Bone marrow (tissue), 2 donors: Measurements from ENCODE around the gene CHN1.

Experiments used
- DNase-seq, 2 donors: peaks; one replicate each; lab custom pipeline; 2025; lab: John Stamatoyannopoulos, UW

CHN1 gene

DNA sequence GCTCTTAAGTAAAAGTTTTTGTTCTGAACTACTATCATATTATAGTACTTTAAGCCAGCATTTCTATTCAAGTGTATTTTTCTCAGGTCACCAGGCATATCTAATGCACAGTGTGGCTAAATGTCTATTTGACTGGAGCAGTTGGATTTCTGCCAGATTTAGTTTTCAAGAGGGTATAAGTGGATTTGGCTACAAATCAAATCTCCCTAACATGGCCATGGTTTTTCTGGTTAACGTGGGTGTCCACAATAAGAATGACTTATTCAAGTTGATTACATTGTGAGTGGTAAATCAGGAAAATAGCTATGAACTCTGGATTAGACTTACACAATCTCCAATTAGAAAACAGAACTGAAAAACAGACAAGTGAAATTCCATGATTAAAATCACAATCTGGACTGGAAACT is 5.7 kb upstream of the CHN1 start:
- no peak for DNase-seq

DNA sequence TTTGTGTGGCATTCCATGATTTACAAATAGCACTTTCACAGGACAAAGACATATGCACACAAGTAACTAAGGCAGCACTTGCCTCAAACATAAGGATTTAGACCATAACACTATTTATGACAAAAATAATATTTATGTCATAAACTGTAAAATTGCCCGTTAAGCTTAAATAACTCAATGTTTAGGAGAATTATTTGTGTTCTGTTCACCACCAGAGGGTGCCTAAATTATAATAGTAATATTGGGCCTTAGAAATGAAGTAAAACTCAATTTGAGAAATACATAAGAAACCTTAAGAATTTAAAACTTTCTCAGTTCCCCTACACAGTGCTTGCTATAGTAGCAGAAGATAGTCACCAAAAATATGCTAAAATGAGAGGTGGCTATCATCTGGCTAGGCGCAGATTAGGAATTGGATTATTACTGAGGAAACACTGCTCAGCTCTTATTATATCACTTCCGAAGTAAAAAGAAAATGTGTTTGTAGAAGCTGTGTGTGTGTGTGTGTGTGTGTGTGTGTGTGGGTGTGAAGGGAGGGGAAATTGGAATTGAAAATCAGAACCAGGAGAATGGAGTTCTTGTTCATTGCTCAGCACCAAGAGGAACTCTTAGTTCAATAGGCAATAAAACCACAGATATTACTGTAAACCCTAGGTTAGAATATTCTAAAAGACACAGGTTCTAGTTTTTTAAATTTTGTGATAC is 4.9 kb upstream of the CHN1 start:
- DNase-seq = no peak

DNA sequence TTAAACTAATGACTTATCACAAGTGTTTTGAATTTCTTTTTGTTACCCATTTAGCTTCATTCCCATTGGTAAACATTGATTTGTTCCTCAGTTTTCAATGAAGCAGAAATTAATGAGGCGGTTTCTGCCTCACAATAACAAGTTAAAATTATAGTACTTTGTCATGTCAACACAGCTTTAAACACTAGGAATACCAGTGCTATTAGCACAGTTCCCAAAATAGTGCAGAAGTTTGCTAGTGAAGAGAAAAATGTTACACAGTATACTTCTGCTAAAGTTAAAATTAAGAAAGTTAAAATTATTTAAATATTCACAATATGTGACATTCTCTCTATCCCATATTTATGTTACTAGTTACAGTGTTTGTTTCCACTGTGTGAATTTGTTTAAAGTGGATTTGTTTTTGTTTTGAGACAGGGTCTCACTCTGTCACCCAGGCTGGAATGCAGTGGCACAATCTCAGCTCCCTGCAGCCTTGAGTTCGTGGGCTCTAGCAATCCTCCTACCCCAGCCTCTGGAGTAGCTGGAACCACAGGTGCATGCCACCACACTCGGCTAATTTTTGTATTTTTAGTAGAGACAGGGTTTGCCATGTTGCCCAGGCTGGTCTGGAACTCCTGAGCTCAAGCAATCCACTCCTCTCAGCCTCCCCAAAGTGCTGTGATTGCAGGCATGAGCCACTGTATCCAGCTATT is 3.8 kb upstream of the CHN1 start:
- no peak for DNase-seq

DNA sequence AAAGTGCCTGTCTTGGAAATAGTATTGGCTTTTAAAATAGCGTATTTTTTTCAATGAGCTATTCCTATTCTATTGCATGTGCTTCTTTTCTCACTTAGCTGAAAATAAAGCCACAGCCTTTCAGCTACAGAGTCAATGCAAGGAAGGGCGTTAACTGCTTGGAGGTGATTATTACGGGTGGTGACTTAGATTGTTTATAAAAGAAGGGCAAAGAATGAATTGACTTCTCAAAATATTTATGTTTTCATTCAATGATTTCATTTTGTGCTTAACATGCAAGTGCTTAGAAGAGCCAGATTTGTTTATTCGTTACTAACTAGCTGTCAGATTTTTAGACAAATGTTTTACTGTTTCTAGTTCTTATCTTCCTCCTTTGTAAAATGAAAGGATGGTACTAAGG is 2.8 kb upstream of the CHN1 start:
- no peak for DNase-seq

DNA sequence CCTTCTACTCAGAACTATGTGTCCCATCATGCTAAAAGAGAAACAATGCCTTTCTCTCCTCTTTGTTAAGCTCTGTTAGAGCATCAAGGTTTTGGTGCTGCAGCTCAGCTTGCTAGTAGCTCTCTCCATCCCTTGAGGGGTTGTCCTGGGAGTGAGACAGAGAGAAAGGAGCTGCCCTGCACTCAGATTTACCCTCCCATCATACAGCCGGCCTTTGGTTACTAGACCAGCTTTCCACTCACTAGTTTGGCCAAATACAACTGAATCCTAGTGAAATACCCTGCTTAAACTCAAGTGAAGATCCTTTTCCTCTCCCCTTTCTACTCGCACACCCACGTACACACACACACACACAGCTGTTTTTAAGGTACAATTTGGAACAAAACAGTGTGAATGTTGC is 2.3 kb upstream of the CHN1 start:
- DNase-seq = no peak

DNA sequence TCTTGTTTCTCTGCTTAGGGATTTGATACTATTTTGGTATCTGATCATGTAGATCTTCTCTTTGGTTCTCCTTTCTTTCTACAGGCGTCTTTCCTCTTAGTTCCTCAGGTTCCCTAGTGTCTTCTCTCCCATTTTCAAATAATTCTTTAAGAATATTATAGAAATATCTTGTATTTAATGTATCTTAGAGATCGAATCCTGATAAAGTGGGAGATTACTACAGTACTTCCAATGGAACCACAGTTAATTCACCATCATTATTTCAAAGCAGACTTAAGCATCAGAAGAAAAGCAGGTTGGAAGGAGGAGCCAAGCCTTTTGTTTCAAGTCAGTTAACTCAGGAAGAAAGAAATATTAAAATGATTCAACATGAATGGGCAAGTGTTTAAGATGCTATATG is 1.1 kb upstream of the CHN1 start:
- DNase-seq = no peak

DNA sequence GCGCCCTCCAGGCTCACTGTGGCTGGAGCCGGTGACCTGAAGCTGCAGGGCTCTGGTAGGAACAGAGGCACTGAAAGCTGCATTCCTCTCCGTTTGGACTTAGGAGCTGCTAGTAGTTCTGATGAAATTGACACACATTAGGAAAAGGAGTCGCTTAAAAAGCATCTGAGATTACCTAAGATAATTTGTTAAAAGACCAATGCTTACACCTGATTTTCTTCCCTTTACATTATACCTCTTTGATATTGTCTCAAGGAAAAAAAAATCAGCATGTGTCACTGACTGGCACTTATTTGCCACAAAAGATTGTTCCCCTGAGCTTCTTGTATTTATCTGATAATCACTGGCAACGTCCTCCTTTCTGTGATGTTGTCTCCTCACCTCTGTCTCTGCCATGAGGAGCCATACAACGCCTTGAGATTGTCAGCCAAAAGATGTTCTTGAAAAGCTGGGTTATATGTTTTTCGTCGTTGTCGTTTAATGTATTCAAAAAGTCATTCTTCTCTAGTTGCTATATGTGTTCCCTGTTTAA is 618 bp upstream of the CHN1 start:
- no peak for DNase-seq

DNA sequence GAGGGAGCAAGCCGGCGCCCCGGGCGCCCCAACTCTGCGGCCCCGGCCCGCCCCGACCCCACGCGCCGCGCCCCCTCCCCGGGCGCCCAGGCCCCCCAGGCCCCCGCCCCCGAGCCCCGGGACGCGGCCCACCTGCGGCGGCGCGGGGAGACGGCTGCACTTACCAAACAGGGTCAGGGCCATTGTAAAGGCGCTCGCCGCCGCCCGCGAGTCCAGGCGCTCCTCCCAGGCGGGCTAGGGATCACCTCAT is 526 bp downstream of the CHN1 start:
- no peak for DNase-seq

DNA sequence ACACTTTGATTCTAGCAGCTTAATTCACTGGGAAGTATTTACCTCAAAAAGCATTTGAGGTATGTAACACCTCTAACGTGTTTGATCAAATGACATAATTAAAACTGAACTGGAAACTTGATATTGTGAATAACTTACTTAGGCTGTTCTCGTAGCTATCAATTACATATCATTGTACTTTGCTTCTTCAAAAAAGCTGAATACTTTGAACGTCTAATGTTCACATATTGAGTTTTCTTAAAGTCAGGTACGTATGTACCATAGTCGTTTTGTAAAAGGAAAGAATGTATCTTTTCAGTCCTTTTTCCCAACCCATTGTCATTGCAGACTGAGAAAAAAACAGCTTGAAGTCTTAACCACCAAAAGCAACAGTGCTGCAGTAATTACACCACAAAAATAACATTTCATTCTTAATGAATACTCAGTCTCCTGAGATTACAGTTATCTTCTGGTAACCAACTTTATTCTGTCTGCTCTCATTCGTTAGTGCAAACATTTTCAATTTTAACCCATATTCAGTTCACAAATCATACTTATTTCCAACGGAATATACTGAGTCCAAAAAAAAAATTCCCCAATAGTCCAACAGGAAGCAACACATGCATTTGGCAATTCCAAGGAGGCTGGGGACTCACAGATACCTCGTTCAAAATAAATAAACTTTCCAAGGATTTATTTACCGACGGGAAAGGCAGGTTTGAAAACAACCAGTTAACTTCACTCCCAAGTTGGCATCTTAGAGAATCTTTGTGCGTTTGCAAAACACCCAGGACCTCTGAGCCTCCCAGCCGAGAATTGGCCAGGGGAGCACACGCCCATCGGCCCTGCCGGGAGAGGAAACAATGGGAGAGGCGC is 1.1 kb downstream of the CHN1 start:
- DNase-seq = no peak

DNA sequence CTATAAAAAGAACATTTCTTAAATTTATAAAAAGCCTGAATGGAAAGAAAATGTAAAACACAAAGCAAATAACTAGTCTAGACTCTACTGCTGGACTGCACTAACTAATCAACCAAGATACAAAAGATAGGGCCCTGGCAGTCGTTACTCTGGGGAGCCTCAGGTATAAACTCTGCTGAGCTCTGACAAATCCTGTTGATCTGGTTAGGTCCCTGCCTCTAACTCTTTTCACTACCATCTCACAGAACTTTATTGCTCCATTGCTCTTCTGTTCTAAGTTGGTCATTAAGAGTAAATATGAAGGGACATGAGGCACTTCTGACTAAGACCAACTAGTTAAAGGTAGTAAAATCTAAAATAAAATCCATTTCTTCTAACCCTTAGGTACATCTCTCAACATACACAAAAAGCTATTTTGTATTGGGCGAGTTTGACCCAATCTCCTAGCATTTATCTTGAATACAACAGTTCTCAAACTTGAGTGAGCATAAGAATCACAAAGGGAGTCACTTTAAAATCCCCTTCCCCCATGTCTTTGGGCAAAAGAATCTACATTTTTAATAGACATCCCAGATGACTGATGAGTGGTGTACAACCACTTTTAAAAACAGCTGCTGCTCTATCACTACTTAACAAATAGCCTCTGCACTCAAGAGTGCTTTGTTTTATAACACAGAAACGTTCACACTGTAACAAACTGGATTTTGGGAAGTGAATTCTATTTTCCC is 2.5 kb downstream of the CHN1 start:
- no peak for DNase-seq

DNA sequence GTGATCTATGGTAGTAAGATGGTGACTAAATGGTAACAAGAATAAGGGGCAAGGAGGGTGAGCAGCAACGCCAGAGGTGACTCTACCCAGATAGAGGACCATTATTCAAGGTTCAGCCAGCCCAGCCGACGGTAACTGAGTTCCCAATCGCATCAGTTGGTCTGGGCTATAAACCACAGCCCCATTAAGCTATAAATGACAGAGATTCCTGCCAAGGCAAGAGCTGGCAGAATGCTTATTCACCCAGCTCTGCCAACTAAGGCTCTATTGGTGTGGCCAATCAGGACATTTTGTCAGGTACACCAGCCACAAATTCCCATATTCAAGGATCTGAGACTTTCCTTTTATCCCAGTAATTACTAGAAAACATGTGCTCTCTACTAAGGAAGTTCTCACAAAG is 3.6 kb downstream of the CHN1 start:
- DNase-seq = no peak

DNA sequence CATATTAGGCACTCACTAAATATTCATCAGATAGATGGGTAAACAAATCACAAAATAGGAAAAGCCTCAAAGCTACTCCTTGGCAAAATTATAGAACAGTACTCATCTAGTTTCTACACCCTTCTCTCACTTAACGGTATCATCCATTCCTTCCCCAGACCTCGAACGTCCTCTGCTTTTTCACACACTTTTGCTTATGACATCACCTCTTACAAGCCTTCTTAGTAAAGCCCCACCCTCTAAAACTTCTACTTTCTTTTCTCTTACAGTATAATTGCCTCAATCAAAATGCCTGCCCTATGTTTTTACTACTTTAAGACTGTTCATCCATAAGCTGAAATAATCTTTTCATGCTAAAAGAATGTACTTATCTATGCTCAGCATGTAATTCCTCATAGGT is 8.1 kb downstream of the CHN1 start:
- DNase-seq = no peak

DNA sequence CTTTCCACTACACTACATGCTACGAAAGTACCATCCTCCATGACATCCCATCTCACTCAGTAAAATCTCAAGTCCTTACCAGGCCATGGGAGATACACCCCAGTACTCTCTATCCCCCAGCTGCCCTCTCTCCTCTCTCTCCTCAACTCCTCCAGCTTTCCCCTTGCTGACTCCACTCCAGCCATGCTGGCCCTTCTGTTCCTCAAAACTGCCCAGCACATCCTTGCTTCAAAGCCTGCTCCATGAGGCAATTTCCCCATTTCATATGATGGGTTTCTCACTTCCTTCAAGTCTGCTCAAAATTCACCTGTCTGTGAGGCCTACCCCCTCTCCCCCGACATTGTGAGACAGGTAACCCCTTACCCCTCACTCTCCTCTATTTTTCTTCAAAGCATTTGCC is 8.6 kb downstream of the CHN1 start:
- no peak for DNase-seq

DNA sequence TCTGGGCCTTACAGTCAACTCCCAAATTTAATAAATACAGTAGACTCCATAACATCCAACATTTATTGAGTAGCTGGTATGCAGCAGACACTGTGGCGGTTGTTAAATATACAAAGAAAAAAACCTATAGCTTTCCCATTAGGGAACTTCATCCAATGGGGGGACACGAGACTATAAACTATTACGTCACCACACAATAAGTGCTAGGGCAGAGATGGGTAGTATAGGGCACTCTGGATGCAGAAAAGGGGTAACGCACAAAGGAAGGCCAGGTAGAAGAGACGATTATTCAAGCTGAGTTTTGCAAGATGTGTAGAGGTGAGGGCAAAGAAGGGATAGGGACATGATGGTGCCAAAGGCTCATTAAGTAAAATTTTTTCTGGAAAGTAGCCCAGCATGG is 10.8 kb downstream of the CHN1 start:
- no peak for DNase-seq

DNA sequence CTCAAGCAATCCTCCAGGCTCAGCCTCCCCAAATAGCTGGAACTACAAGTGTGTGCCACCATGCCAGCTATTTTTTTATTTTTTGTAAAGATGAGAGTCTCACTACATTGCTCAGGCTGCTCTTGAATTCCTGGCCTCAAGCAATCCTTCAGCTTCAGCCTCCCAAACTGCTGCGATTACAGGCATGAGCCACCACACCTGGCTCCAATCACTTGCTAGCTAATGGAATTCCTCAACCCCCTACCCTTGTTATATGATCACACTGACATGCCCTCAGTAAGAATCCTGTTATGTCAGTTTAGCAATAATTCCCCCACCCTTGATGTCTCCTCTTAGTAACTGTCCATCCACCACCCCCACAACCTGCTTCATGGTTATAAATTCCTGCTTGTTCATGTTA is 12.3 kb downstream of the CHN1 start:
- no peak for DNase-seq

DNA sequence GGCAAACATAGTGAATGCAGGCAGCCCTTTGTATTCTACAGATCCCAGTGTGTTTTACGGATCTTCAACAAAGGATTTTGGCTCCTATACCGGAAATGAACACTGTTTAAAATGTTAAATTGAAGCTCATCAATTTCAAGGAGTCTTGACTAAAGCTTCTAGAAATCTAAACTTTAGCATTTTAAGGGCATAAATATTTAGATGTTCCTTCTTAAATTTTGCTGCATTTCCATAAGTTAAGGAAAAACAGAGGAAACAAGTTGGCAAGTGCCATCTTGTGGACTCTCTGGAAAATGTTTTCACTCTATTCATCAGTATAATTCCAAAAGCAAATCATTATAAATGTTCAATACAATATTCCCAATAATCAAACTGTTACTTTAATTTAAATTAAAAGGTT is 19.6 kb downstream of the CHN1 start:
- no peak for DNase-seq

DNA sequence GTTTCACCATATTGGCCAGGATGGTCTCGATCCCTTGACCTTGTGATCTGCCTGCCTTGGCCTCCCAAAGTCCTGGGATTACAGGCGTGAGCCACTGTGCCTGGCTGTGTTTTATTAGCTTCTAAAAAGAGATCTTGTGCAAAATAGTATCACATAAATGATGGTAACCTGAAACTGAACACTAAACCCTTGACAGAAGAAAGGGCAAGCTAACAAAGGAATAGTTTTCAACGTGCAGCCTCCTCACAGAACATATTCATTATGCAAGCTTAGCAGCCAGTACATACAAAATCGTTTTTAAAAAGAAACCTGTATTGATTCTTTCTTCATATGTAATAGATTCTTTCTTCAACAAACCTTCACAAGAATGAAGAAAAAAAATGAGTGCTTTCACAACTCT is 20.6 kb downstream of the CHN1 start:
- no peak for DNase-seq

DNA sequence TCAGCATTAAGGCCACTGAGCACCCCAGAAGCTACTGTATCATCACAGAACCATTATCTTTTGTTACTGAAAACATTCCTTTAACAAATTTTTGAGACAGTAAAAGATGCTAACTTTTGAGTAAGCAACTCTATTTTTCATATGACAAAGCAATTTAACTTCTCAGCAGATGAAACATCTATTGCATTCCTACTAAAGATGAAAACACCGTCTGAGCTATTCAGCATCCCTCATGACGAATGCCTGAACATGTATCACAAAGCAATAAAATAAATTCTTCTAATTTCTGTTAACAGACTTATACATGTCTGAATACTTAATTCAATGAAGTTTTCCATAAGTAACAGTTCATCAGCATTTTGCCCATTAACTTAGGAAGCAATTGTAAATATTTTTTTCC is 23.9 kb downstream of the CHN1 start:
- no peak for DNase-seq

DNA sequence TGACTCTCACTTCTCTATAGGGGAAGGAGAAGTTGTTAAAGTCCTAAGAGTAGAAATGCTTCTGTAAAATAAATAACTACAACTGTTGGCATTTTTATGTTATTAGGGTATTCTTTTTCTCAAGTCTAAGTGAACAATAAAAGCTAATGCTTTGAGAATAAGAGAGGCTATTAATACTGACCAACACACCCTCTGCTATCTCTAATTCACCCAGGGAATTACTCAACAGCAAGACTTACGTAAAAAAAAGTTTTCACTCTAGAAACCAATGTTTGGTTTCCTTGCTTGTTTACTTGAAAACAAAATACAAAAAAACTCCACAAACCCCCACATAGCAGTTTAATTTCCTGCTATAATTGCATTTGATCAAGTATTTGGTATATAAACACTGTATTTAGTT is 25.2 kb downstream of the CHN1 start:
- DNase-seq = no peak

DNA sequence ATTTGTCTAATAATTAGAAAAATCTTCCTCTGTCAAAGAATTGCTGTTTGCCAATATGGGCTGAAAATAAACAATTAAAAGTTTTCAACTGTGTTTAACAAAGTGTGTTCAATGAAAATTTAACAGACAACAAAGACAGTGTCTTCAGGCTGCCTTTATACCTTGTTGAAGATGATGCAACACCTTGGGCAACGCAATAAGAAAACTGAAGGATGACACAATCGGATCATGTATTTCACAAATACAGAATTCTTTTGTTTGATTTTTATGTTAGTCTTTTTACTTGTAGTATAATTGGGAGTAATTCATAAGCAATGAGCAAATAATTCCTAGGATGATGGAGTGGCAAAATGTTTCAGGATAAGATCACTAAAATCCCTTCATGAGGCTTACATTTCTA is 27.8 kb downstream of the CHN1 start:
- no peak for DNase-seq

DNA sequence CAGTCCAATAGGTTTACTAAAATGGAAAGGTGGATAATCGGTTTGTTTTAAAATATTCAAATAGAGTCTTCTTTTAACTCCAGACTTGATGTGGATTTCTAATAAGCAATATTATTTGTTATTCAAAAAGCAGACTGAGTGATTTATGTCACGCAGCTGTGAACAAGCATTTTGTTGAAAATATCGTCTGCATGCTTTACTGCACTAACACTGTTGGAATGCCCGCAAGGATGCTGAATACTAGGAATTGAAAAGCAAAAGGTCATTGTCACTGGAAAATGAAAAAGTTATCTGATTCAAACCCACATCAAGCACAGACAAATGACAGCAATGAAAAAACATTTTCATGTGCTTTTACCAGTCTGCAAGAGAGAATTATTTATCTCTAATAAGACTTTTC is 31.1 kb downstream of the CHN1 start:
- no peak for DNase-seq

DNA sequence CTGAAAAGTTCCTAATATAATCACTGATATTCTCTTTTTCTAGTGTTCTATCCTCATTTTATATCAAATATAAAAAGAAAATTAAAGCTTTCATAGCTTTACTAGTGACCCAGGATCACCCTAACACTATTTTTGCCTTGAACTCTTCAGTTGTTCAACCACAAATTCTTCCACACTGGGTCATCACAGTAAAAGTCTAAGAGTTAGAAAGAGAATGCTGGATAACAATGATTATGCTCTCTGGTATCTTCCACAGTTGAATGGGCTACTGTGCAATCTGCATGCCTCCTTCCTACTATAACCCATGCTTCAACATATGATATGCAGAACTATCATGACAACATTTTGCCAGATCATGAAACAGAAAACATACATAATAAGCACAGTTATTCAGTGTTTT is 32.3 kb downstream of the CHN1 start:
- DNase-seq = no peak
